Transverse colon (tissue), 4 donors: Measurements from ENCODE around the gene DCTN2. TPM values are rescaled to one million over a fixed set of nuclear protein-coding genes. Genes with fewer than 3 reads are reported as not detected.
"Not testable (repeated sequence)": the region's sequence is repeated elsewhere in the genome, so short reads cannot be mapped to it uniquely, and the experiment has no call there.

Source experiments
- DNase-seq: peaks from one replicate; pipeline ENCODE4 v3.0.0-alpha.2; 2019
- H3K27ac ChIP-seq, 4 donors: fragments of 200-600 bp; sonication (generic); 2 replicates each; pipeline ENCODE4 v1.5.1; 2016 to 2018; ENCODE audit warnings: inconsistent platforms in 4 of 4
- H3K27me3 ChIP-seq: fragments of 200-600 bp; sonication (generic); 2 replicates; pipeline ENCODE4 v1.5.1; 2017; ENCODE audit warnings: inconsistent platforms
- H3K36me3 ChIP-seq, 4 donors: fragments of 200-600 bp; sonication (generic); 2 replicates each; pipeline ENCODE4 v1.5.1; 2017 to 2019; ENCODE audit warnings: inconsistent platforms in 4 of 4
- H3K4me1 ChIP-seq, 4 donors: fragments of 200-600 bp; sonication (generic); 2 replicates each; pipeline ENCODE4 v1.5.1; 2017 to 2020; ENCODE audit warnings: inconsistent platforms in 4 of 4
- H3K4me3 ChIP-seq, 4 donors: fragments of 200-600 bp; sonication (generic); 1 replicate in 1 of 4; 2 replicates in 3 of 4; pipeline versions ENCODE4 v1.5.1 to v1.6.1; 2017 to 2019; ENCODE audit warnings: inconsistent platforms in 4 of 4
- H3K9me3 ChIP-seq, 2 donors: fragments of 200-600 bp; sonication (generic); 2 replicates each; pipeline ENCODE4 v1.5.1; 2017 to 2019; ENCODE audit warnings: inconsistent platforms in 2 of 2
- EP300 ChIP-seq: sonication (generic); formaldehyde crosslinking; IDR thresholded peaks from one replicate; pipeline ENCODE4 v1.6.1; 2017; ENCODE audit warnings: antibody characterized with exemption, low read depth
- POLR2A ChIP-seq: fragments of 450-650 bp; IDR thresholded peaks from one replicate; pipeline ENCODE4 v1.6.1; 2016; ENCODE audit warnings: antibody characterized with exemption, mild to moderate bottlenecking, moderate library complexity
- POLR2AphosphoS5 ChIP-seq, 3 donors: sonication (generic); formaldehyde crosslinking; IDR thresholded peaks; one replicate each; pipeline ENCODE4 v1.6.1; 2016; ENCODE audit warnings: antibody characterized with exemption in 3 of 3
- WGBS, 2 donors: methylation state at CpG; one replicate each; pipeline ENCODE4 v1.1.5; 2018; ENCODE audit warnings: low coverage in 1 of 2; 5-methylcytosine and 5-hydroxymethylcytosine counted together
- in situ Hi-C, 4 donors: fragments of 200-750 bp; cut with MboI; loops; one replicate each; pipeline versions ENCODE4 v1.15.0 to v1.15.1; 2017; ENCODE audit warnings: low sequenced_read_pairs in 3 of 4, low pct_ligation_motif_present in 1 of 4, low pct_unique_long_range_greater_than_20kb in 1 of 4
- intact Hi-C: fragments of 100-400 bp; cut with DNase I; formaldehyde crosslinking; loops from one replicate; pipeline ENCODE4 v1.15.1; 2023; ENCODE audit warnings: low total_unique reads
- total RNA-seq, 4 donors: library from RNA; depleted of rRNA; stranded (reverse); fragments of >200 nt; gene quantifications; one replicate each; pipeline ENCODE4 v1.1.0, GENCODE V29; 2016
- TF ChIP-seq, protein P1 (sequence below), 5 experiments: fragments of 200-600 bp in 3 of 5; fragments of 450-650 bp in 2 of 5; sonication (generic) in 3 of 5; IDR thresholded peaks; 1 replicate in 2 of 5; 2 replicates in 3 of 5; pipeline ENCODE4 v1.5.1; 2016 to 2017; ENCODE audit warnings: antibody characterized with exemption in 5 of 5, inconsistent platforms in 3 of 5, mild to moderate bottlenecking in 2 of 5, moderate library complexity in 1 of 5

The DCTN2 gene
- total RNA-seq, 4 donors from 2014 or later = 154 to 344 (median 175) TPM

DNA sequence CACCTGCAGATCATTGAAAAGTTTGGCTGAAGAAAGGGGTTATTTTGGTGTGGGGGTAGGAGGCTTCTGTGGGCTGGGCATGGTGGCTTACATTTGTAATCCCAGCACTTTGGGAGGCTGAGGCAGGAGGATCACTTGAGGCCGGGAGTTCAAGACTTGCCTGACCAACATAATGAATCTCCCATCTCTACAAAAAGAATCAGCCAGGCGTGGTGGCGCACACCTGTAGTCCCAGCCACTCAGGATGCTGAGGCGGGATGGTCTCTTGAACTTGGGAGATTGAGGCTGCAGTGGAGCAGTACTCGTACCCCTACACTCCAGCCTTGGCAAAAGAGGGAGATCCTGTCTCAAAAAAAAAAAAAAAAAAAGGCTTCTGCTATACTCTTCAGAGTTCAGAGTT lies 33.7 kb downstream of the DCTN2 start:
- Histone ChIP-seq H3K27ac (no peak overlapping the region), H3K4me3 (no peak overlapping the region), H3K27me3 (no peaks in the 10 kb centered on the region), H3K9me3 (no peaks in the 10 kb centered on the region), H3K4me1 (peaks cover 2 to 14% (median 12%) of the 10 kb centered on the region in 4 donors), H3K36me3 (peaks cover 0 to 52% (median 22%) of the 10 kb centered on the region in 4 donors)
- no peak for DNase-seq
- 97 to 100% methylated on average over 3 to 5 of the region's 5 CpGs for WGBS, 2 donors
- intact Hi-C loops = no loop called here
- in situ Hi-C loops = no loop called here
- TF ChIP-seq, protein P1, sequence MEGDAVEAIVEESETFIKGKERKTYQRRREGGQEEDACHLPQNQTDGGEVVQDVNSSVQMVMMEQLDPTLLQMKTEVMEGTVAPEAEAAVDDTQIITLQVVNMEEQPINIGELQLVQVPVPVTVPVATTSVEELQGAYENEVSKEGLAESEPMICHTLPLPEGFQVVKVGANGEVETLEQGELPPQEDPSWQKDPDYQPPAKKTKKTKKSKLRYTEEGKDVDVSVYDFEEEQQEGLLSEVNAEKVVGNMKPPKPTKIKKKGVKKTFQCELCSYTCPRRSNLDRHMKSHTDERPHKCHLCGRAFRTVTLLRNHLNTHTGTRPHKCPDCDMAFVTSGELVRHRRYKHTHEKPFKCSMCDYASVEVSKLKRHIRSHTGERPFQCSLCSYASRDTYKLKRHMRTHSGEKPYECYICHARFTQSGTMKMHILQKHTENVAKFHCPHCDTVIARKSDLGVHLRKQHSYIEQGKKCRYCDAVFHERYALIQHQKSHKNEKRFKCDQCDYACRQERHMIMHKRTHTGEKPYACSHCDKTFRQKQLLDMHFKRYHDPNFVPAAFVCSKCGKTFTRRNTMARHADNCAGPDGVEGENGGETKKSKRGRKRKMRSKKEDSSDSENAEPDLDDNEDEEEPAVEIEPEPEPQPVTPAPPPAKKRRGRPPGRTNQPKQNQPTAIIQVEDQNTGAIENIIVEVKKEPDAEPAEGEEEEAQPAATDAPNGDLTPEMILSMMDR (IDR thresholded peaks at IDR 0.05) = no peak
- no peak for TF ChIP-seq EP300
- no peak for TF ChIP-seq POLR2A
- TF ChIP-seq POLR2AphosphoS5 (IDR thresholded peaks at IDR 0.05) = no peak

DNA sequence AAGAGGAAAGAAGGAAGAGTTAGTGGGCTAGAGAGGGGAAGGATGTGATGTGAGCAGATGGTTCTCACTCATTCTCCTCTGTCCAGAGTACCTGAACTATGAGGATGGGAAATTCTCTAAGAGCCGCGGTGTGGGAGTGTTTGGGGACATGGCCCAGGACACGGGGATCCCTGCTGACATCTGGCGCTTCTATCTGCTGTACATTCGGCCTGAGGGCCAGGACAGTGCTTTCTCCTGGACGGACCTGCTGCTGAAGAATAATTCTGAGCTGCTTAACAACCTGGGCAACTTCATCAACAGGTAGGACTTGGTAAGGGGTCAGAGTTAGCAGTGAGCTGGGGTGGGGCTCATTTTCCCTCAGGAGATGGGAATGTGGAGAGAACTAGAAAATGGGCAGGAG lies 34.3 kb downstream of the DCTN2 start:
- 94% methylated on average over 6 of the region's 6 CpGs; no CpG with 5 or more reads in 1 of the 2 donors for WGBS, 2 donors
- intact Hi-C loops = no loop called here
- Histone ChIP-seq H3K27ac (no peak overlapping the region), H3K4me3 (no peak overlapping the region), H3K4me1 (peaks cover 0 to 8% (median 6%) of the 10 kb centered on the region in 4 donors), H3K27me3 (no peaks in the 10 kb centered on the region), H3K9me3 (no peaks in the 10 kb centered on the region), H3K36me3 (peaks cover 0 to 52% (median 22%) of the 10 kb centered on the region in 4 donors)
- in situ Hi-C loops = no loop called here
- TF ChIP-seq, protein P1 (IDR thresholded peaks at IDR 0.05) = no peak
- no peak for TF ChIP-seq POLR2AphosphoS5 (IDR thresholded peaks at IDR 0.05)
- no peak for TF ChIP-seq EP300
- no peak for TF ChIP-seq POLR2A
- DNase-seq = no peak

DNA sequence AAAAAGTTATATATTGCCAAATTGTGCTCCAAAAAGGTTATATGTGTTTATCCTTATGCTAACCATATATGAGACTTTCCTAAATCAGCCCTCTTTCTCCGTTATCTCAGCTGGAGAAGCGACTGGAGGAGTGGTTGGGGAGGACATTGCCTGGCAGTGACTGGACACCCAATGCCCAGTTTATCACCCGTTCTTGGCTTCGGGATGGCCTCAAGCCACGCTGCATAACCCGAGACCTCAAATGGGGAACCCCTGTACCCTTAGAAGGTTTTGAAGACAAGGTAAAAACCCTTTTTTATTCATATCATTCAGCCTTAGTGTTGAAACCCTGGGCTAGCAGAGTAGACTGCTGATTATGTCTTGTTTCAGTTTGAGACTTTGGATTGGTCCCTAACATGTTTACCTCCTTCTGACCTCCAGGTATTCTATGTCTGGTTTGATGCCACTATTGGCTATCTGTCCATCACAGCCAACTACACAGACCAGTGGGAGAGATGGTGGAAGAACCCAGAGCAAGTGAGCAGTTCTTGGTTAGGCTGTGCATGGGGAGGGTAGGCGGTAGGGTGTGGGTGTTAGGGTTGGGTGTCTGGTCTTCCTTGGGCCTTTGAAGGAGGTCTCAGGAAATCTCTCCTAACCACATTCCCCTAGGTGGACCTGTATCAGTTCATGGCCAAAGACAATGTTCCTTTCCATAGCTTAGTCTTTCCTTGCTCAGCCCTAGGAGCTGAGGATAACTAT lies 35.2 kb downstream of the DCTN2 start:
- Histone ChIP-seq H3K9me3 (no peaks in the 10 kb centered on the region), H3K27me3 (no peaks in the 10 kb centered on the region), H3K4me3 (no peak overlapping the region), H3K27ac (no peak overlapping the region), H3K36me3 (peaks cover 0 to 46% (median 17%) of the 10 kb centered on the region in 4 donors), H3K4me1 (no peaks in the 10 kb centered on the region)
- in situ Hi-C loops (no loop called here), intact Hi-C loops (no loop called here)
- TF ChIP-seq, protein P1 (IDR thresholded peaks at IDR 0.05) = no peak
- TF ChIP-seq EP300 = no peak
- no peak for TF ChIP-seq POLR2AphosphoS5 (IDR thresholded peaks at IDR 0.05)
- TF ChIP-seq POLR2A = no peak
- no peak for DNase-seq
- WGBS, 2 donors = 88 to 100% methylated on average over 1 to 7 of the region's 7 CpGs

DNA sequence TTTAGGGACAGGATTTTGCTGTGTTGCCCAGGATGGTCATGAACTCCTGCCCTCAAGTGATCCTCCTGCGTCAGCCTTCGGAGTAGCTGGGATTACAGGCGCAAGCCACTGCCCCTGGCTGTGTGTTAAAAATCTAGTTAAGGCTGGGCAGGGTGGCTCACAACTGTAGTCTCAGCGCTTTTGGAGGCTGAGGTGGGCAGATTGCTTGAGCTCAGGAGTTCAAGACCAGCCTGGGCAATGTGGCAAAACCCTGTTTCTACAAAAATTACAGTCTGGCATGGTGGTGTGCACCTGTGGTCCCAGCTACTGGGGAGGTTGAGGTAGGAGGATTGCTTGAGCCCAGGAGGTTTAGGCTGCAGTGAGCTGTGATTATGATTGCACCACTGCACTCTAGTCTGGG lies 35.8 kb downstream of the DCTN2 start:
- TF ChIP-seq, protein P1 (IDR thresholded peaks at IDR 0.05) = no peak
- no peak for TF ChIP-seq EP300
- TF ChIP-seq POLR2AphosphoS5 (IDR thresholded peaks at IDR 0.05) = no peak
- TF ChIP-seq POLR2A = no peak
- in situ Hi-C loops (no loop called here), intact Hi-C loops (no loop called here)
- no peak for DNase-seq
- H3K9me3 ChIP-seq = no peaks in the 10 kb centered on the region
- no peaks in the 10 kb centered on the region for H3K27me3 ChIP-seq
- H3K4me1 ChIP-seq = no peaks in the 10 kb centered on the region
- 100% methylated on average over 4 of the region's 4 CpGs; no CpG with 5 or more reads in 1 of the 2 donors for WGBS, 2 donors
- H3K36me3 ChIP-seq = peaks cover 0 to 43% (median 16%) of the 10 kb centered on the region in 4 donors
- H3K27ac ChIP-seq = no peak overlapping the region
- H3K4me3 ChIP-seq = no peak overlapping the region

DNA sequence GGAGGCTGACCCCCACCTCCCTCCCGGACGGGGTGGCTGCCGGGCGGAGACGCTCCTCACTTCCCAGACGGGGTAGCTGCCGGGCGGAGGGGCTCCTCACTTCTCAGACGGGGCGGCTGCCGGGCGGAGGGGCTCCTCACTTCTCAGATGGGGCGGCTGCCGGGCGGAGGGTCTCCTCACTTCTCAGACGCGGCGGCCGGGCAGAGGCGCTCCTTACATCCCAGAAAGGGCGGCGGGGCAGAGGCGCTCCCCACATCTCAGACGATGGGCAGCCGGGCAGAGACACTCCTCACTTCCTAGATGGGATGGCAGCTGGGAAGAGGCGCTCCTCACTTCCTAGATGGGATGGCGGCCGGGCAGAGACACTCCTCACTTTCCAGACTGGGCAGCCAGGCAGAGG lies 39.2 kb downstream of the DCTN2 start:
- in situ Hi-C loops = not testable (repeated sequence)

DNA sequence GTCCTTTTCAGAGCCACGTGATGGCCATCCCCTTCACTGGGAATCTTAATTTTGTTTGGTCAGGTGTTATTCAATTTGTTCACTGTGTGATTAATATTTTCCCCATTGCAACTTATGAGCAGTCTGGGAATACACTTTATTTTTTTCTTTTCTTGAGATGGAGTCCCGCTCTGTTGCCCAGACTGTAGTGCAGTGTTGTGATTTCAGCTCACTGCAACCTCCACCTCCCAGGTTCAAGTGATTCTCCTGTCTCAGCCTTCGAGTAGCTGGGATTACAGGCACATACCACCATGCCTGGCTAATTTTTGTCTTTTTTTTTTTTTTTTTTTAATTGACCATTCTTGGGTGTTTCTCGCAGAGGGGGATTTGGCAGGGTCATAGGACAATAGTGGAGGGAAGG lies 40.5 kb downstream of the DCTN2 start:
- H3K4me3 ChIP-seq, in situ Hi-C loops, H3K27ac ChIP-seq, H3K4me1 ChIP-seq, DNase-seq, H3K27me3 ChIP-seq, intact Hi-C loops, H3K9me3 ChIP-seq: not testable (repeated sequence)
- peaks cover 0 to 54% (median 19%) of the 10 kb centered on the region in 4 donors for H3K36me3 ChIP-seq
- WGBS, 2 donors = 75 to 93% methylated on average over 3 to 4 of the region's 4 CpGs

More for the DNA sequence above, 39.2 kb downstream of the DCTN2 start:
- H3K27ac ChIP-seq, DNase-seq, intact Hi-C loops, H3K4me3 ChIP-seq, H3K4me1 ChIP-seq, H3K9me3 ChIP-seq, H3K27me3 ChIP-seq: not testable (repeated sequence)
- peaks cover 0 to 60% (median 21%) of the 10 kb centered on the region in 4 donors for H3K36me3 ChIP-seq
- WGBS, 2 donors = 99% methylated on average over 20 of the region's 28 CpGs; no CpG with 5 or more reads in 1 of the 2 donors
